Neuronal stem cell (in vitro differentiated cells): ENCODE results near the gene MTIF3.

ENCODE experiments used
- DNase-seq: peaks from one replicate; pipeline ENCODE4 v3.0.0-alpha.2; 2013; ENCODE audit warnings: low spot score
- H2AFZ ChIP-seq: one replicate; pipeline ENCODE4 v1.6.1; 2013; ENCODE audit warnings: mild to moderate bottlenecking, low read length, inconsistent platforms
- H2AK5ac ChIP-seq: 2 replicates; pipeline ENCODE4 v1.6.1; 2013; ENCODE audit warnings: low read depth, mild to moderate bottlenecking, inconsistent platforms, low read length, moderate library complexity, mixed read lengths
- H2BK120ac ChIP-seq: 2 replicates; pipeline ENCODE4 v1.6.1; 2013; ENCODE audit warnings: low read depth, mild to moderate bottlenecking, inconsistent platforms, low read length, moderate library complexity, mixed read lengths
- H2BK12ac ChIP-seq: one replicate; pipeline ENCODE4 v1.6.1; 2013; ENCODE audit warnings: low read length, inconsistent platforms
- H2BK15ac ChIP-seq: 2 replicates; pipeline ENCODE4 v1.6.1; 2013; ENCODE audit warnings: mild to moderate bottlenecking, low read length, inconsistent platforms, mixed read lengths
- H2BK5ac ChIP-seq: one replicate; pipeline ENCODE4 v1.6.1; 2013; ENCODE audit warnings: inconsistent platforms, mild to moderate bottlenecking, low read length, moderate library complexity
- H3K14ac ChIP-seq: one replicate; pipeline ENCODE4 v1.6.1; 2013; ENCODE audit warnings: low read length, inconsistent platforms
- H3K18ac ChIP-seq: 2 replicates; pipeline ENCODE4 v1.6.1; 2013; ENCODE audit warnings: low read length, inconsistent platforms
- H3K23ac ChIP-seq: 2 replicates; pipeline ENCODE4 v1.6.1; 2013; ENCODE audit warnings: low read depth, mild to moderate bottlenecking, mixed read lengths, low read length, inconsistent platforms; ENCODE audit not compliant: poor library complexity
- H3K27ac ChIP-seq: replicated peaks from 3 replicates; pipeline ENCODE4 v1.5.1; 2013; ENCODE audit warnings: low read length, inconsistent platforms
- H3K27me3 ChIP-seq, 3 experiments: 2 replicates each; pipeline ENCODE4 v1.6.1; 2013; ENCODE audit warnings: low read length in 3 of 3, mild to moderate bottlenecking in 2 of 3, inconsistent platforms in 1 of 3, low read depth in 1 of 3, mixed read lengths in 1 of 3, moderate library complexity in 1 of 3; ENCODE audit not compliant: control insufficient read depth in 3 of 3, insufficient read depth in 3 of 3
- H3K36me3 ChIP-seq, 2 donors: replicated peaks in 1 of 2; 2 replicates each; pipeline ENCODE4 v1.6.1; 2013; ENCODE audit warnings: low read length in 2 of 2; ENCODE audit not compliant: control insufficient read depth in 2 of 2, insufficient read depth in 2 of 2
- H3K4ac ChIP-seq: 2 replicates; pipeline ENCODE4 v1.6.1; 2013; ENCODE audit warnings: inconsistent platforms, mild to moderate bottlenecking, low read length, moderate library complexity
- H3K4me1 ChIP-seq, 2 donors: 1 replicate in 1 of 2; 2 replicates in 1 of 2; pipeline ENCODE4 v1.6.1; 2013; ENCODE audit warnings: low read length in 2 of 2, low read depth in 1 of 2; ENCODE audit not compliant: control insufficient read depth in 2 of 2, insufficient read depth in 1 of 2
- H3K4me2 ChIP-seq: one replicate; pipeline ENCODE4 v1.6.1; 2013; ENCODE audit warnings: mild to moderate bottlenecking, low read length, inconsistent platforms; ENCODE audit not compliant: insufficient read depth, poor library complexity, severe bottlenecking
- H3K4me3 ChIP-seq, 2 donors: 2 replicates each; pipeline ENCODE4 v1.5.1; 2013; ENCODE audit warnings: low read length in 2 of 2, mild to moderate bottlenecking in 2 of 2, inconsistent platforms in 1 of 2, moderate library complexity in 1 of 2
- H3K79me1 ChIP-seq: one replicate; pipeline ENCODE4 v1.6.1; 2013; ENCODE audit warnings: low read depth, mild to moderate bottlenecking, inconsistent platforms, low read length, moderate library complexity
- H3K9ac ChIP-seq: one replicate; pipeline ENCODE4 v1.6.1; 2013; ENCODE audit warnings: mild to moderate bottlenecking, low read depth, low read length, inconsistent platforms; ENCODE audit not compliant: poor library complexity
- H3K9me3 ChIP-seq, 2 donors: replicated peaks in 1 of 2; 2 replicates each; pipeline versions ENCODE3 to v1.6.1; 2013; ENCODE audit warnings: low read length in 2 of 2, mild to moderate bottlenecking in 2 of 2, inconsistent platforms in 1 of 2, low read depth in 1 of 2, mixed read lengths in 1 of 2, moderate library complexity in 1 of 2; ENCODE audit not compliant: control insufficient read depth in 2 of 2, insufficient read depth in 1 of 2
- H4K8ac ChIP-seq: one replicate; pipeline ENCODE4 v1.6.1; 2013; ENCODE audit warnings: low read depth, mild to moderate bottlenecking, inconsistent platforms, low read length, moderate library complexity
- H4K91ac ChIP-seq: one replicate; pipeline ENCODE4 v1.6.1; 2013; ENCODE audit warnings: low read length, low read depth, mild to moderate bottlenecking, inconsistent platforms; ENCODE audit not compliant: poor library complexity
- WGBS, 2 donors: extraction: QIAGEN DNeasy Blood & Tissue Kit; methylation state at CpG; one replicate each; pipeline ENCODE4 v1.1.7; 2013; ENCODE audit warnings: missing lambda C conversion rate in 2 of 2, mixed read lengths in 1 of 2; ENCODE audit not compliant: insufficient read length in 2 of 2, insufficient replicate concordance in 1 of 2; ENCODE audit errors: extremely low coverage in 2 of 2; 5-methylcytosine and 5-hydroxymethylcytosine counted together

MTIF3 gene

DNA sequence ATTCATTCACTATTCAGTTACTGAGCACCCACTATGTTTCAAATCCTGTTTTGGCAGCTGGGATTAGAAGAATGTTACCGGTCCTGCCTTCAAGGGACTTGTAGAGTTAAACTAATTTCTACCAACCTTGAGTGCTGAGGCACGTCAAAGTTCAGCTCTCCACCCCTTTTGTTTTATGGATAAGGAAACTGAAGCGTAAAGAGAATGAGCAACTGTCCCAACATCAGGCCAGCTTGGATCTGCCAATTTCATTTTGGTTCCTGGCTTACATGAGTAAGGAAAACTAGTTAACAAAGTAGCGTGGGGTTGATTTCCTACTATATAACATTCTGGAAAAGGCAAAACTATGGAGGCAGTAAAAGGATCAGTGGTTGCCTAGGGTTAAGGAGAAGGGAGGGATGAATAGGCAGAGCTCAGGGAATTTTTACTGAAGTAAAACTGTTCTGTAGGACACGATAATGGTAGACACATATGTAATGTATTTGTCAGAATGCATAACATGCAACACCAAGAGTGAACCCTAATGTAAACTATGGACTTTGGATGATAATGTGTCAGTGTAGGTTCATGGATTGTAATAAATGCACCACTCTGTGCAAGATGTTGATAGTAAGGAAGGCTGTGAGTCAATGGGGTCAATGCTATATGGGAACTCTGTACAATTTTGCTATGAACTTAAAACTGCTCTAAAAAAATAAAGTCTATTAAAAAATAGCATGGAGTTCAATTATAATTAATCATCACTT is 19.9 kb upstream of the MTIF3 start:
- H3K27ac ChIP-seq, result no peak overlapping the region
- no CpG with 5 or more reads among the region's 5 CpGs for WGBS, 2 donors

DNA sequence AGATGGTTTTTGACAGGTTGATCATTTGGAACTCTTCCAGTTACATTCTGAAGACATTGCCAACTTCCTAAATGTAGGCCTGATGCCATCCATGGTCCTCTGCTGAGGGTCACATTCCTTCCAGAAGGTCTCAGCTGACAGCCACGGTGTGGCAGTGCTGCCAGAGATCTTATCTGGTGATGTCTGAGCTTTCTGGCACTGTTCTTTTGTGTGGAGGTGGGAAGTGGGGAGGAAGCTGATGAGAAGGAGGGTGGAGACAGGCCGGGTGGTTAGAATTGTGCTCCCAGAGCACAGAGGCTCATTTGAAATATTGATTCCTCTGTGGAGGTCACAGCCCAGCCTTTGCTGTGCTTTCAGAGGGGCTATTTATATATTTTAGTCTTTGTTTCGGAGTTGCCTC is 16.1 kb upstream of the MTIF3 start:
- H3K4me2 ChIP-seq, result no peak overlapping the region
- no peak overlapping the region for H3K18ac ChIP-seq
- no peaks in the 10 kb centered on the region for H3K4me1 ChIP-seq
- no peak overlapping the region for H3K4me3 ChIP-seq
- no peak overlapping the region for H2BK15ac ChIP-seq
- H2BK120ac ChIP-seq, result no peak overlapping the region
- H3K23ac ChIP-seq, result no peak overlapping the region
- H3K79me1 ChIP-seq, result no peaks in the 10 kb centered on the region
- no peak for DNase-seq
- no peak overlapping the region for H2BK5ac ChIP-seq
- no peak overlapping the region for H3K27ac ChIP-seq
- H3K27me3 ChIP-seq, result no peaks in the 10 kb centered on the region
- H3K36me3 ChIP-seq, result no peaks in the 10 kb centered on the region
- no CpG with 5 or more reads among the region's 3 CpGs for WGBS, 2 donors
- H2AK5ac ChIP-seq, result no peak overlapping the region
- no peak overlapping the region for H2BK12ac ChIP-seq
- H2AFZ ChIP-seq, result peak overlapping the region; percentile 80
- no peak overlapping the region for H3K9ac ChIP-seq
- no peak overlapping the region for H3K14ac ChIP-seq
- no peak overlapping the region for H4K91ac ChIP-seq
- peaks cover 0 to 1% of the 10 kb centered on the region in 2 donors for H3K9me3 ChIP-seq
- H3K4ac ChIP-seq, result no peak overlapping the region
- H4K8ac ChIP-seq, result no peak overlapping the region

More for the DNA sequence above, 19.9 kb upstream of the MTIF3 start:
- Histone ChIP-seq H2BK12ac (no peak overlapping the region), H3K4me2 (no peak overlapping the region), H3K4ac (no peak overlapping the region), H3K27me3 (peaks cover 0 to 3% (median 0%) of the 10 kb centered on the region in 3 experiments), H3K4me3 (no peak overlapping the region), H3K9me3 (peaks cover 0 to 1% of the 10 kb centered on the region in 2 donors), H4K8ac (no peak overlapping the region), H3K4me1 (no peaks in the 10 kb centered on the region), H2BK120ac (no peak overlapping the region), H3K18ac (no peak overlapping the region), H2AK5ac (no peak overlapping the region), H2AFZ (no peak overlapping the region), H2BK15ac (no peak overlapping the region), H3K14ac (no peak overlapping the region), H3K36me3 (no peaks in the 10 kb centered on the region), H3K9ac (no peak overlapping the region), H3K79me1 (no peaks in the 10 kb centered on the region), H2BK5ac (no peak overlapping the region), H4K91ac (no peak overlapping the region), H3K23ac (no peak overlapping the region)
- DNase-seq, result no peak

DNA sequence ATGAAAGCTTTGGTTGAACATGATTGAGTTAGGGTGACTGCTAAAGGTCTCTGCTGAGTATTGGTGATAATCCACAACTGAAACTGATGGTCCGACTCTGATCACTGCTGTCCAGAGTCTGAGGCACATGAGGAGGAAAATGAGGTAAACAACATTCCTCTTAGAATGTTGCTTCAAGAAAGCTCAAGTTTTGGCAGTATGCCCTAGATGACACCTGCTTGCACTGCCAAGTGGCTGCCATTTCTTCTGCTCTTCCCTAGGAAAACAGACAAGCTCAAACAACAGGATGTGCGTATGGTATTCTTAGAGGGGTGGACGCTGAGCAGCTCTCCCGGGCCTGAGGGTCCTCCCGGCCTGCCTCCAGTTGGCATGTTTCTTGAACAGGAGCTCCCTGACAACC is 15.2 kb upstream of the MTIF3 start:
- no peaks in the 10 kb centered on the region for H3K79me1 ChIP-seq
- no peak overlapping the region for H2BK12ac ChIP-seq
- H2BK5ac ChIP-seq, result no peak overlapping the region
- no peak overlapping the region for H3K9ac ChIP-seq
- WGBS, 2 donors, result no CpG with 5 or more reads among the region's 5 CpGs
- H3K18ac ChIP-seq, result no peak overlapping the region
- no peak overlapping the region for H3K23ac ChIP-seq
- no peak overlapping the region for H4K91ac ChIP-seq
- no peak for DNase-seq
- H2AK5ac ChIP-seq, result no peak overlapping the region
- no peak overlapping the region for H2BK120ac ChIP-seq
- H3K14ac ChIP-seq, result no peak overlapping the region
- no peak overlapping the region for H2BK15ac ChIP-seq
- no peaks in the 10 kb centered on the region for H3K36me3 ChIP-seq
- no peaks in the 10 kb centered on the region for H3K4me1 ChIP-seq
- H3K4me3 ChIP-seq, result no peak overlapping the region
- peaks cover 0 to 1% of the 10 kb centered on the region in 2 donors for H3K9me3 ChIP-seq
- H4K8ac ChIP-seq, result no peak overlapping the region
- H3K4me2 ChIP-seq, result no peak overlapping the region
- H3K27ac ChIP-seq, result no peak overlapping the region
- no peaks in the 10 kb centered on the region for H3K27me3 ChIP-seq
- H3K4ac ChIP-seq, result no peak overlapping the region
- H2AFZ ChIP-seq, result peak overlapping the region; percentile 53

DNA sequence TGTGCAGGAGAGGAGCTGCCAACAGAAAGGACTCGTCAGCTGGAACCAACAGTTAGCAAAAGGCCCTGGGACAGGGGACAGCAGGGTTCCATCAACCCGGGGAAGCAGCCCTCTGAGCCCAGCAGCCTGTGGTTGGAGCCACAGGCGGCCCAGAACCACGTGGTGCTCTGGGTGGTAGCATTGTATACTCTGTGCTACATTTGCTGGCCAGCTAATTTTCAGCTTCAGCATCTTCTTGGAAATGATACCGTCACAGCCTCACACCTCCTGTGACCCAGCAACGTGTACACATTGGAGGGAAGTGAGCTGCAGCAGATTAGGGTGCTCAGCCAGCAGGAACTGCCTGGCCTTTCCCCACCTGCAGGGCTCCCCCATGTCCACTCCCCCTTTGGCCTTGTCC is 13.1 kb upstream of the MTIF3 start:
- DNase-seq, result no peak
- no peak overlapping the region for H4K91ac ChIP-seq
- no peaks in the 10 kb centered on the region for H3K36me3 ChIP-seq
- no peak overlapping the region for H2BK12ac ChIP-seq
- no peak overlapping the region for H2BK15ac ChIP-seq
- no peak overlapping the region for H3K4me3 ChIP-seq
- H3K27me3 ChIP-seq, result no peaks in the 10 kb centered on the region
- no peak overlapping the region for H3K23ac ChIP-seq
- H2AFZ ChIP-seq, result peak overlapping the region; percentile 74
- peak overlapping the region; percentile 22 for H3K18ac ChIP-seq
- H3K79me1 ChIP-seq, result no peaks in the 10 kb centered on the region
- no peaks in the 10 kb centered on the region for H3K4me1 ChIP-seq
- H3K4ac ChIP-seq, result no peak overlapping the region
- H2BK120ac ChIP-seq, result no peak overlapping the region
- WGBS, 2 donors, result no CpG with 5 or more reads among the region's 6 CpGs
- H3K4me2 ChIP-seq, result no peak overlapping the region
- H3K27ac ChIP-seq, result no peak overlapping the region
- H3K9ac ChIP-seq, result peak overlapping the region; percentile 25
- no peak overlapping the region for H2BK5ac ChIP-seq
- H4K8ac ChIP-seq, result no peak overlapping the region
- peaks cover 0 to 1% of the 10 kb centered on the region in 2 donors for H3K9me3 ChIP-seq
- no peak overlapping the region for H2AK5ac ChIP-seq
- no peak overlapping the region for H3K14ac ChIP-seq
